B cell (primary cell): ENCODE measurements around the gene TMEM182. TPM values are rescaled to one million over a fixed set of nuclear protein-coding genes. Genes with fewer than 3 reads are reported as not detected.

Experiments
- ATAC-seq: fragments of 200-7000 bp; cut with Tn5 transposase; one replicate; pipeline ENCODE4 v1.10.0; 2021; ENCODE audit warnings: low read depth, mild to moderate bottlenecking, moderate number of reproducible peaks, moderate library complexity
- CTCF ChIA-PET: fragments of 350-600 bp; sonication (Branson Sonifier 250); formaldehyde crosslinking; loops from one replicate; lab custom pipeline; 2021; ENCODE audit warnings: antibody characterized with exemption, inconsistent platforms; lab: Charles Lee
- POLR2A ChIA-PET: fragments of 350-600 bp; sonication (Branson Sonifier 250); formaldehyde crosslinking; loops from one replicate; lab custom pipeline; 2021; ENCODE audit warnings: antibody characterized with exemption; lab: Charles Lee
- DNase-seq: peaks from one replicate; pipeline ENCODE4 v3.0.0; 2013
- H2AFZ ChIP-seq: 2 replicates; pipeline ENCODE4 v1.6.1; 2012; ENCODE audit warnings: mild to moderate bottlenecking, low read depth, low read length; ENCODE audit not compliant: insufficient read depth, poor library complexity, severe bottlenecking
- H3K27ac ChIP-seq, 2 donors: 1 replicate in 1 of 2; 2 replicates in 1 of 2; pipeline ENCODE4 v1.5.1; 2012 to 2013; ENCODE audit warnings: low read length in 2 of 2, mild to moderate bottlenecking in 2 of 2, moderate library complexity in 1 of 2
- H3K27me3 ChIP-seq, 4 experiments: fragments of 200-600 bp in 1 of 4; sonication (generic) in 1 of 4; replicated peaks in 1 of 4; 1 replicate in 2 of 4; 2 replicates in 2 of 4; pipeline versions ENCODE4 v1.6.1 to v1.7.0; 2013 to 2016; ENCODE audit warnings: low read length in 3 of 4, mild to moderate bottlenecking in 2 of 4, mixed read lengths in 1 of 4, moderate library complexity in 1 of 4; ENCODE audit not compliant: insufficient read depth in 4 of 4, control insufficient read depth in 3 of 4; ENCODE audit errors: control extremely low read depth in 1 of 4
- H3K36me3 ChIP-seq, 2 experiments: replicated peaks in 1 of 2; 1 replicate in 1 of 2; 2 replicates in 1 of 2; pipeline versions ENCODE4 v1.6.1 to v1.7.1; 2013; ENCODE audit warnings: low read length in 1 of 2; ENCODE audit not compliant: insufficient read depth in 2 of 2, control insufficient read depth in 1 of 2; ENCODE audit errors: control extremely low read depth in 1 of 2, extremely low read depth in 1 of 2
- H3K4me1 ChIP-seq, 2 donors: fragments of 200-600 bp in 1 of 2; sonication (generic) in 1 of 2; 1 replicate in 1 of 2; 2 replicates in 1 of 2; pipeline versions ENCODE4 v1.5.1 to v1.6.1; 2013 to 2017; ENCODE audit warnings: low read length in 2 of 2; ENCODE audit not compliant: control insufficient read depth in 2 of 2, insufficient read depth in 2 of 2
- H3K4me2 ChIP-seq: replicated peaks from 2 replicates; pipeline ENCODE3; 2012; ENCODE audit warnings: mild to moderate bottlenecking, low read depth, low read length; ENCODE audit not compliant: poor library complexity, severe bottlenecking
- H3K4me3 ChIP-seq, 5 experiments: fragments of 200-600 bp in 1 of 5; sonication (generic) in 1 of 5; 1 replicate in 3 of 5; 2 replicates in 2 of 5; pipeline versions ENCODE4 v1.5.1 to v1.7.0; 2011 to 2016; ENCODE audit warnings: low read length in 4 of 5, mild to moderate bottlenecking in 4 of 5, low read depth in 2 of 5, control low read depth in 1 of 5, moderate library complexity in 1 of 5; ENCODE audit not compliant: insufficient read depth in 1 of 5; ENCODE audit errors: control extremely low read depth in 1 of 5, extremely low read depth in 1 of 5
- H3K79me2 ChIP-seq: fragments of 200-600 bp; sonication (generic); one replicate; pipeline ENCODE4 v1.6.0; 2016; ENCODE audit warnings: low read length; ENCODE audit not compliant: control insufficient read depth, insufficient read depth
- H3K9ac ChIP-seq: fragments of 200-600 bp; sonication (generic); 2 replicates; pipeline ENCODE4 v1.6.1; 2017; ENCODE audit warnings: mild to moderate bottlenecking, low read length, moderate library complexity
- H3K9me3 ChIP-seq, 3 donors: one replicate each; pipeline versions ENCODE4 v1.6.1 to v1.7.1; 2013; ENCODE audit warnings: low read length in 2 of 3; ENCODE audit not compliant: control insufficient read depth in 2 of 3, insufficient read depth in 1 of 3; ENCODE audit errors: control extremely low read depth in 1 of 3
- H4K20me1 ChIP-seq: 2 replicates; pipeline ENCODE4 v1.6.0; 2012; ENCODE audit warnings: mild to moderate bottlenecking, low read length; ENCODE audit not compliant: insufficient read depth, control insufficient read depth, poor library complexity, severe bottlenecking
- H3K27ac Mint-ChIP-seq: one replicate; pipeline ENCODE4 v1.8.0; 2021; ENCODE audit warnings: mixed read lengths
- H3K27me3 Mint-ChIP-seq: one replicate; pipeline ENCODE4 v1.8.0; 2021; ENCODE audit warnings: mixed read lengths
- H3K4me1 Mint-ChIP-seq: one replicate; pipeline ENCODE4 v1.8.0; 2021; ENCODE audit warnings: mixed read lengths
- H3K4me3 Mint-ChIP-seq: one replicate; pipeline ENCODE4 v1.8.0; 2021; ENCODE audit warnings: mixed read lengths
- H3K9me3 Mint-ChIP-seq: one replicate; pipeline ENCODE4 v1.8.0; 2022; ENCODE audit warnings: mixed read lengths; ENCODE audit not compliant: insufficient read depth
- CTCF ChIP-seq: fragments of 200-600 bp; IDR thresholded peaks from one replicate; pipeline ENCODE4 v1.8.0; 2022; ENCODE audit warnings: antibody characterized with exemption, mild to moderate bottlenecking
- EZH2 ChIP-seq: IDR thresholded peaks from 2 replicates; pipeline ENCODE4 v1.6.1; 2012; ENCODE audit warnings: borderline replicate concordance, low read depth, mild to moderate bottlenecking, moderate library complexity, low read length; ENCODE audit not compliant: insufficient read depth, poor library complexity, severe bottlenecking
- WGBS: methylation state at CpG from one replicate; pipeline ENCODE4 v1.1.5; 2013; ENCODE audit warnings: missing lambda C conversion rate; ENCODE audit not compliant: insufficient coverage; 5-methylcytosine and 5-hydroxymethylcytosine counted together
- intact Hi-C: fragments of 100-400 bp; cut with micrococcal nuclease; formaldehyde crosslinking; loops from one replicate; pipeline ENCODE4 v1.10.0; 2022
- polyA plus RNA-seq: library from polyadenylated mRNA; depleted of rRNA; stranded (reverse); fragments of >200 nt; gene quantifications from 2 replicates; pipeline ENCODE4 v1.2.3, GENCODE V29; 2012
- total RNA-seq, 2 donors: library from RNA; stranded (reverse); fragments of 120-200 nt in 1 of 2; gene quantifications; 1 replicate in 1 of 2; 2 replicates in 1 of 2; pipeline versions ENCODE4 v1.2.3 to v1.2.4, GENCODE V29; 2013 to 2022

The TMEM182 gene
- total and polyA plus RNA-seq, 2 donors (not counting 1 experiment from before 2014, with no cell fraction given): 3.8 to 6.5 TPM

- TF ChIP-seq CTCF (no peak), EZH2 (no peak)
Observed at GRCh38 chr2:102852867-102853266, 91.0 kb downstream of the TMEM182 start.

More at GRCh38 chr2:102852867-102853266, 91.0 kb downstream of the TMEM182 start:
- DNase-seq: no peak
- Histone ChIP-seq H3K4me1 (no peaks in the 10 kb centered on the region), H3K4me2 (no peak overlapping the region), H3K9ac (no peak overlapping the region), H2AFZ (no peak overlapping the region), H3K4me3 (no peak overlapping the region), H3K27ac (no peak overlapping the region), H4K20me1 (no peaks in the 10 kb centered on the region), H3K9me3 (peaks cover 0 to 13% (median 4%) of the 10 kb centered on the region in 3 donors), H3K27me3 (peaks cover 0 to 9% (median 2%) of the 10 kb centered on the region in 4 experiments), H3K36me3 (no peaks in the 10 kb centered on the region), H3K79me2 (no peaks in the 10 kb centered on the region)
- ChIA-PET POLR2A (no interaction called here), CTCF (no interaction called here)
- Mint-ChIP-seq H3K9me3 (peaks cover 15% of the 10 kb centered on the region), H3K27ac (no peak overlapping the region), H3K4me3 (no peak overlapping the region), H3K27me3 (peaks cover 4% of the 10 kb centered on the region), H3K4me1 (no peaks in the 10 kb centered on the region)
- intact Hi-C loops: no loop called here
- no peak for ATAC-seq
- 86% methylated on average over 1 of the region's 3 CpGs for WGBS

Other genes with a start within 250 kb of the TMEM182 start
- gene SLC9A2, start 142.5 kb upstream of the TMEM182 start, total RNA-seq: not detected in 2 replicates
- gene SLC9A2, start 142.5 kb upstream of the TMEM182 start, polyA plus RNA-seq: not detected in 2 replicates